Measurements from ENCODE around the gene FSIP1.

GRCh38 chr15:39582286-39582976 lies 200.2 kb downstream of the FSIP1 start:
- TF ChIP-seq POLR2AphosphoS5 (IDR thresholded peaks at IDR 0.05) (peak; percentile 27 to 86), POLR2A (IDR thresholded peaks at IDR 0.05) (no peak), EP300 (IDR thresholded peaks at IDR 0.05) (no peak)
- TF ChIP-seq, protein P1, sequence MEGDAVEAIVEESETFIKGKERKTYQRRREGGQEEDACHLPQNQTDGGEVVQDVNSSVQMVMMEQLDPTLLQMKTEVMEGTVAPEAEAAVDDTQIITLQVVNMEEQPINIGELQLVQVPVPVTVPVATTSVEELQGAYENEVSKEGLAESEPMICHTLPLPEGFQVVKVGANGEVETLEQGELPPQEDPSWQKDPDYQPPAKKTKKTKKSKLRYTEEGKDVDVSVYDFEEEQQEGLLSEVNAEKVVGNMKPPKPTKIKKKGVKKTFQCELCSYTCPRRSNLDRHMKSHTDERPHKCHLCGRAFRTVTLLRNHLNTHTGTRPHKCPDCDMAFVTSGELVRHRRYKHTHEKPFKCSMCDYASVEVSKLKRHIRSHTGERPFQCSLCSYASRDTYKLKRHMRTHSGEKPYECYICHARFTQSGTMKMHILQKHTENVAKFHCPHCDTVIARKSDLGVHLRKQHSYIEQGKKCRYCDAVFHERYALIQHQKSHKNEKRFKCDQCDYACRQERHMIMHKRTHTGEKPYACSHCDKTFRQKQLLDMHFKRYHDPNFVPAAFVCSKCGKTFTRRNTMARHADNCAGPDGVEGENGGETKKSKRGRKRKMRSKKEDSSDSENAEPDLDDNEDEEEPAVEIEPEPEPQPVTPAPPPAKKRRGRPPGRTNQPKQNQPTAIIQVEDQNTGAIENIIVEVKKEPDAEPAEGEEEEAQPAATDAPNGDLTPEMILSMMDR (IDR thresholded peaks at IDR 0.05), result no peak

Data from upper lobe of left lung (tissue), 4 donors.